A549 (cell line): ENCODE data around the gene RELL1.

ENCODE experiments used
- EHF ChIP-seq: fragments of 250-450 bp; sonication (Bioruptor Pico); IDR thresholded peaks from 2 replicates; pipeline ENCODE4 v1.5.0; 2020; ENCODE audit warnings: mild to moderate bottlenecking
- EP300 ChIP-seq, 2 experiments: fragments of >200 bp; sonication (Bioruptor Twin); formaldehyde crosslinking; IDR thresholded peaks; 2 replicates in 1 of 2; 3 replicates in 1 of 2; pipeline ENCODE4 v1.6.1; 2016 to 2017
- JUNB ChIP-seq: fragments of >200 bp; sonication (Bioruptor Twin); formaldehyde crosslinking; IDR thresholded peaks from 2 replicates; pipeline ENCODE4 v1.6.1; 2016
- MAFK ChIP-seq: fragments of 450-650 bp; IDR thresholded peaks from 2 replicates; pipeline ENCODE4 v1.6.1; 2014; ENCODE audit not compliant: partially characterized antibody
- POLR2A ChIP-seq: IDR thresholded peaks from 2 replicates; pipeline ENCODE4 v1.6.1; 2012; ENCODE audit warnings: mild to moderate bottlenecking, low read length
- POLR2AphosphoS2 ChIP-seq: conservative IDR thresholded peaks from 2 replicates; pipeline ENCODE4 v1.6.1; 2012; ENCODE audit warnings: low read length, improper control_type of control experiment, inconsistent platforms
- RCOR1 ChIP-seq: fragments of 150-350 bp; IDR thresholded peaks from 2 replicates; pipeline ENCODE4 v1.6.1; 2014; ENCODE audit warnings: antibody characterized with exemption, low read length, low read depth
- TF ChIP-seq, protein P1 (sequence below): fragments of >200 bp; sonication (Bioruptor Twin); formaldehyde crosslinking; IDR thresholded peaks from 3 replicates; pipeline ENCODE4 v1.5.1; 2016
- TF ChIP-seq, protein P2 (sequence below): IDR thresholded peaks from 2 replicates; pipeline ENCODE4 v1.6.1; 2012
- TF ChIP-seq, protein P3 (sequence below): fragments of >200 bp; sonication (Bioruptor Twin); formaldehyde crosslinking; IDR thresholded peaks from 3 replicates; pipeline ENCODE4 v1.6.1; 2016
- TF ChIP-seq, protein P4 (sequence below): fragments of 450-650 bp; IDR thresholded peaks from 2 replicates; pipeline ENCODE4 v1.6.1; 2014; ENCODE audit warnings: antibody characterized with exemption
- TF ChIP-seq, protein P5 (sequence below): IDR thresholded peaks from 2 replicates; pipeline ENCODE4 v1.6.1; 2012
- TF ChIP-seq, protein P6 (sequence below): fragments of 200-600 bp; sonication (generic); IDR thresholded peaks from 2 replicates; pipeline ENCODE4 v1.6.1; 2016; ENCODE audit warnings: antibody characterized with exemption, mild to moderate bottlenecking, moderate library complexity

DNA sequence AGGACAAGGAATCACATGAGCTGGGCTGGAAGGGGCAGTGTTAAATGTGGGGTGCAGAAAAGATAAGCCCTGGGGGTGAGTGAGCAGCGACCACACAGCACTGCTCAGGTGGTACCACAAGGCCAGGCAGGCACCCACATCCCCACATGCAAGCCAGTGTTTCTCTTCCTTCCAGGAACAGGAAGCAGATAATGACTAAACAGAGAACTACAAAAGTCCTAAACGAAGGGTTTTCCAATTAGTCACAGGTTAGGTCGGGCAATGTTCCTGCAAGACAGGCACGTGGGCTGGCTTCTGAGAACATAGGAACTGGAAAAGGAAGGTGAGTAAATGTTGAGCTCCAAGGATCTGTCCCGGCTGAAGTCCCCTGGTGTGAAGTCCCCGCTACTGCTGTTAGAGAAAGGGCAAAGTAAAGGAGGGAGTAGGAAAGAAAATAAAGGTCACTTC lies 19.5 kb downstream of the RELL1 start:
- TF ChIP-seq POLR2A (no peak), MAFK (no peak), JUNB (peak; percentile 52), RCOR1 (no peak), EHF (CRISPR knock-in tag) (no peak), EP300 (IDR thresholded peaks at IDR 0.05) (no peak; a peak in 1 of 5 replicates), POLR2AphosphoS2 (no peak)
- TF ChIP-seq, protein P1, sequence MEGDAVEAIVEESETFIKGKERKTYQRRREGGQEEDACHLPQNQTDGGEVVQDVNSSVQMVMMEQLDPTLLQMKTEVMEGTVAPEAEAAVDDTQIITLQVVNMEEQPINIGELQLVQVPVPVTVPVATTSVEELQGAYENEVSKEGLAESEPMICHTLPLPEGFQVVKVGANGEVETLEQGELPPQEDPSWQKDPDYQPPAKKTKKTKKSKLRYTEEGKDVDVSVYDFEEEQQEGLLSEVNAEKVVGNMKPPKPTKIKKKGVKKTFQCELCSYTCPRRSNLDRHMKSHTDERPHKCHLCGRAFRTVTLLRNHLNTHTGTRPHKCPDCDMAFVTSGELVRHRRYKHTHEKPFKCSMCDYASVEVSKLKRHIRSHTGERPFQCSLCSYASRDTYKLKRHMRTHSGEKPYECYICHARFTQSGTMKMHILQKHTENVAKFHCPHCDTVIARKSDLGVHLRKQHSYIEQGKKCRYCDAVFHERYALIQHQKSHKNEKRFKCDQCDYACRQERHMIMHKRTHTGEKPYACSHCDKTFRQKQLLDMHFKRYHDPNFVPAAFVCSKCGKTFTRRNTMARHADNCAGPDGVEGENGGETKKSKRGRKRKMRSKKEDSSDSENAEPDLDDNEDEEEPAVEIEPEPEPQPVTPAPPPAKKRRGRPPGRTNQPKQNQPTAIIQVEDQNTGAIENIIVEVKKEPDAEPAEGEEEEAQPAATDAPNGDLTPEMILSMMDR: no peak
- TF ChIP-seq, protein P2, sequence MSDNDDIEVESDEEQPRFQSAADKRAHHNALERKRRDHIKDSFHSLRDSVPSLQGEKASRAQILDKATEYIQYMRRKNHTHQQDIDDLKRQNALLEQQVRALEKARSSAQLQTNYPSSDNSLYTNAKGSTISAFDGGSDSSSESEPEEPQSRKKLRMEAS: peak; percentile 88
- TF ChIP-seq, protein P3, sequence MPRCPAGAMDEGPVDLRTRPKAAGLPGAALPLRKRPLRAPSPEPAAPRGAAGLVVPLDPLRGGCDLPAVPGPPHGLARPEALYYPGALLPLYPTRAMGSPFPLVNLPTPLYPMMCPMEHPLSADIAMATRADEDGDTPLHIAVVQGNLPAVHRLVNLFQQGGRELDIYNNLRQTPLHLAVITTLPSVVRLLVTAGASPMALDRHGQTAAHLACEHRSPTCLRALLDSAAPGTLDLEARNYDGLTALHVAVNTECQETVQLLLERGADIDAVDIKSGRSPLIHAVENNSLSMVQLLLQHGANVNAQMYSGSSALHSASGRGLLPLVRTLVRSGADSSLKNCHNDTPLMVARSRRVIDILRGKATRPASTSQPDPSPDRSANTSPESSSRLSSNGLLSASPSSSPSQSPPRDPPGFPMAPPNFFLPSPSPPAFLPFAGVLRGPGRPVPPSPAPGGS: no peak
- TF ChIP-seq, protein P4, sequence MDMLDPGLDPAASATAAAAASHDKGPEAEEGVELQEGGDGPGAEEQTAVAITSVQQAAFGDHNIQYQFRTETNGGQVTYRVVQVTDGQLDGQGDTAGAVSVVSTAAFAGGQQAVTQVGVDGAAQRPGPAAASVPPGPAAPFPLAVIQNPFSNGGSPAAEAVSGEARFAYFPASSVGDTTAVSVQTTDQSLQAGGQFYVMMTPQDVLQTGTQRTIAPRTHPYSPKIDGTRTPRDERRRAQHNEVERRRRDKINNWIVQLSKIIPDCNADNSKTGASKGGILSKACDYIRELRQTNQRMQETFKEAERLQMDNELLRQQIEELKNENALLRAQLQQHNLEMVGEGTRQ: peak; percentile 77
- TF ChIP-seq, protein P5, sequence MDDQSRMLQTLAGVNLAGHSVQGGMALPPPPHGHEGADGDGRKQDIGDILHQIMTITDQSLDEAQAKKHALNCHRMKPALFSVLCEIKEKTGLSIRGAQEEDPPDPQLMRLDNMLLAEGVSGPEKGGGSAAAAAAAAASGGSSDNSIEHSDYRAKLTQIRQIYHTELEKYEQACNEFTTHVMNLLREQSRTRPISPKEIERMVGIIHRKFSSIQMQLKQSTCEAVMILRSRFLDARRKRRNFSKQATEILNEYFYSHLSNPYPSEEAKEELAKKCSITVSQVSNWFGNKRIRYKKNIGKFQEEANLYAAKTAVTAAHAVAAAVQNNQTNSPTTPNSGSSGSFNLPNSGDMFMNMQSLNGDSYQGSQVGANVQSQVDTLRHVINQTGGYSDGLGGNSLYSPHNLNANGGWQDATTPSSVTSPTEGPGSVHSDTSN: no peak
- TF ChIP-seq, protein P6, sequence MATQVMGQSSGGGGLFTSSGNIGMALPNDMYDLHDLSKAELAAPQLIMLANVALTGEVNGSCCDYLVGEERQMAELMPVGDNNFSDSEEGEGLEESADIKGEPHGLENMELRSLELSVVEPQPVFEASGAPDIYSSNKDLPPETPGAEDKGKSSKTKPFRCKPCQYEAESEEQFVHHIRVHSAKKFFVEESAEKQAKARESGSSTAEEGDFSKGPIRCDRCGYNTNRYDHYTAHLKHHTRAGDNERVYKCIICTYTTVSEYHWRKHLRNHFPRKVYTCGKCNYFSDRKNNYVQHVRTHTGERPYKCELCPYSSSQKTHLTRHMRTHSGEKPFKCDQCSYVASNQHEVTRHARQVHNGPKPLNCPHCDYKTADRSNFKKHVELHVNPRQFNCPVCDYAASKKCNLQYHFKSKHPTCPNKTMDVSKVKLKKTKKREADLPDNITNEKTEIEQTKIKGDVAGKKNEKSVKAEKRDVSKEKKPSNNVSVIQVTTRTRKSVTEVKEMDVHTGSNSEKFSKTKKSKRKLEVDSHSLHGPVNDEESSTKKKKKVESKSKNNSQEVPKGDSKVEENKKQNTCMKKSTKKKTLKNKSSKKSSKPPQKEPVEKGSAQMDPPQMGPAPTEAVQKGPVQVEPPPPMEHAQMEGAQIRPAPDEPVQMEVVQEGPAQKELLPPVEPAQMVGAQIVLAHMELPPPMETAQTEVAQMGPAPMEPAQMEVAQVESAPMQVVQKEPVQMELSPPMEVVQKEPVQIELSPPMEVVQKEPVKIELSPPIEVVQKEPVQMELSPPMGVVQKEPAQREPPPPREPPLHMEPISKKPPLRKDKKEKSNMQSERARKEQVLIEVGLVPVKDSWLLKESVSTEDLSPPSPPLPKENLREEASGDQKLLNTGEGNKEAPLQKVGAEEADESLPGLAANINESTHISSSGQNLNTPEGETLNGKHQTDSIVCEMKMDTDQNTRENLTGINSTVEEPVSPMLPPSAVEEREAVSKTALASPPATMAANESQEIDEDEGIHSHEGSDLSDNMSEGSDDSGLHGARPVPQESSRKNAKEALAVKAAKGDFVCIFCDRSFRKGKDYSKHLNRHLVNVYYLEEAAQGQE: no peak
